Osteocyte (in vitro differentiated cells): ENCODE measurements around the gene C1orf87. TPM values are rescaled to one million over a fixed set of nuclear protein-coding genes. Genes with fewer than 3 reads are reported as not detected.

Experiments
- DNase-seq: peaks from one replicate; pipeline ENCODE4 v3.0.0; 2021; ENCODE audit warnings: mixed read lengths; ENCODE audit not compliant: unreplicated experiment; ENCODE audit errors: extremely low spot score
- H3K27ac Mint-ChIP-seq: one replicate; pipeline ENCODE4 v1.8.0; 2021; ENCODE audit warnings: mild to moderate bottlenecking, mixed read lengths; ENCODE audit not compliant: unreplicated experiment
- H3K27me3 Mint-ChIP-seq: one replicate; pipeline ENCODE4 v1.8.0; 2021; ENCODE audit warnings: mixed read lengths; ENCODE audit not compliant: unreplicated experiment
- H3K36me3 Mint-ChIP-seq: one replicate; pipeline ENCODE4 v1.8.0; 2021; ENCODE audit warnings: mixed read lengths; ENCODE audit not compliant: unreplicated experiment
- H3K4me1 Mint-ChIP-seq: one replicate; pipeline ENCODE4 v1.8.0; 2021; ENCODE audit warnings: mixed read lengths; ENCODE audit not compliant: unreplicated experiment
- H3K4me3 Mint-ChIP-seq: one replicate; pipeline ENCODE4 v1.8.0; 2021; ENCODE audit warnings: mild to moderate bottlenecking, moderate library complexity, mixed read lengths; ENCODE audit not compliant: unreplicated experiment
- H3K9me3 Mint-ChIP-seq: one replicate; pipeline ENCODE4 v1.8.0; 2021; ENCODE audit warnings: mixed read lengths; ENCODE audit not compliant: unreplicated experiment
- CTCF ChIP-seq: fragments of 200-600 bp; sonication (generic); IDR thresholded peaks from 2 replicates; pipeline ENCODE4 v1.5.0; 2021; ENCODE audit warnings: antibody characterized with exemption, mild to moderate bottlenecking, moderate library complexity
- total RNA-seq: library from RNA; stranded (reverse); gene quantifications from 2 replicates; pipeline ENCODE4 v1.2.1, GENCODE V29; 2021

The C1orf87 gene
- total RNA-seq, 1 donor from 2014 or later, result 0.94 TPM

DNA sequence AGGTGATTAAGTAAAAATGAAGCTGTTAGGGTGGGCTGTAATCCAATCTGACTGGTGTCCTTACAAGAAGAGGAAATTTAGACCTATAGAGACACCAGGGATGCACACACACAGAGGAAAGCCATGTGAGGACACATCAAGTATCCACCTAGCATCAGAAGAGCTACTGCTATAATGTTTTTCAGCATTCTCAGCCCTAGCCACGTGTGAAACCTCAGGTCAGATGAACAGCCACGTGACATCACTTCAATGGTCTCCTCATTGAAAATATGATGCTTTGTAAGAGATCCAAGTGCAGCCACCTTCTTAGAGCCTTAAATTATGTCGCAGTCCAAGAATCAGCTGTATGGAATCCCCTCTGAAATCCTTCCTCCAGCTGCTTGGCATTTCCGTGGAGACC, 65.1 kb downstream of the C1orf87 start:
- peaks cover 8% of the 10 kb centered on the region for H3K4me1 Mint-ChIP-seq

DNA sequence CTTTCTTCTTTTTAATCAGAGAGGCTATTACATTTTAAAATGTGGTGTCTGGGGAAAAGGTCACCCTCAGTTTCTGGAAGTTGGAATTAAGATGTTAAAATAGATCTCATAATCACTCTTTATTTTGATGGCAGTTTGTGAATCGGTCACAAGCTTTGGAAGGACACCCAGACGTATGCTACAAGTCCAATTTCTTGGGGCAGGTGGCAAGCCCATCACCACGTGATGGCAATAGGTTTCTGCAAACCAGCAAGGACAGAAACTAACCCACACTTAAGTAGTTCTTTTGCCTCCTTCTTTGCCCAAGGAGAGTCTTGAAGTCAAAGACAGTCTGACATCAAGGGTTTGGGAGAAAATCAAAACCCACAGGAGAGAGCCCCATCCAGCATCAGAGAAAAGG, 72.9 kb downstream of the C1orf87 start:
- H3K4me3 Mint-ChIP-seq, result no peak overlapping the region
- peaks cover 3% of the 10 kb centered on the region for H3K36me3 Mint-ChIP-seq
- H3K27ac Mint-ChIP-seq, result peak overlapping the region; percentile 97
- H3K9me3 Mint-ChIP-seq, result no peaks in the 10 kb centered on the region
- DNase-seq, result no peak
- peaks cover 53% of the 10 kb centered on the region for H3K4me1 Mint-ChIP-seq
- no peaks in the 10 kb centered on the region for H3K27me3 Mint-ChIP-seq
- TF ChIP-seq CTCF, result no peak

More for the DNA sequence above, 65.1 kb downstream of the C1orf87 start:
- Mint-ChIP-seq H3K9me3 (peaks cover 5% of the 10 kb centered on the region), H3K27ac (no peak overlapping the region), H3K36me3 (peaks cover 7% of the 10 kb centered on the region), H3K27me3 (no peaks in the 10 kb centered on the region), H3K4me3 (no peak overlapping the region)
- no peak for DNase-seq
- no peak for TF ChIP-seq CTCF

DNA sequence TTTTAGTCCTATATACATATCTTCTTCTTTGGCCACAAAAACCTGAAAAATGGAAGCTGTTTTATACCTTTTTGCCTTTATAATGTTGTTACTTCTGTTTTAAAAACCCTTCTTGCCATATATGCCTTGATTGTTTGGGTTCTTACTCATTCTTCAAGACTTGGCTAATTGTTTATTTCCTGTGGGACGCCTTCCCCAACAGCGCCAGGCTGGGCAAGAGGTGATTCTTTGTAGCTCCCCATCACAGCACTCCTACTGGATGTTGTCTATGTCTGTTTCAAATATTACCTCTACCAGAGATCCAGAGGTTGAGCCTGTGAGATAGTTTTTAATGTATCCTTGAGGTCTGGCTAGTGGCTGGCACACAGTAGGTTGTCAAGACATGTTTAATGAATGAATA, 73.8 kb downstream of the C1orf87 start:
- H3K9me3 Mint-ChIP-seq, result no peaks in the 10 kb centered on the region
- H3K27ac Mint-ChIP-seq, result peak overlapping the region; percentile 97
- H3K4me1 Mint-ChIP-seq, result peaks cover 62% of the 10 kb centered on the region
- no peak for DNase-seq
- no peaks in the 10 kb centered on the region for H3K36me3 Mint-ChIP-seq
- TF ChIP-seq CTCF, result peak; percentile 11
- H3K4me3 Mint-ChIP-seq, result no peak overlapping the region
- no peaks in the 10 kb centered on the region for H3K27me3 Mint-ChIP-seq

GRCh38 chr1:59999006-59999405, 74.6 kb downstream of the C1orf87 start:
- no peaks in the 10 kb centered on the region for H3K9me3 Mint-ChIP-seq
- DNase-seq, result no peak
- H3K4me3 Mint-ChIP-seq, result no peak overlapping the region
- peak overlapping the region; percentile 97 for H3K27ac Mint-ChIP-seq
- H3K27me3 Mint-ChIP-seq, result no peaks in the 10 kb centered on the region
- no peak for TF ChIP-seq CTCF
- H3K4me1 Mint-ChIP-seq, result peaks cover 67% of the 10 kb centered on the region
- H3K36me3 Mint-ChIP-seq, result no peaks in the 10 kb centered on the region

- Mint-ChIP-seq H3K27me3 (no peaks in the 10 kb centered on the region), H3K36me3 (no peaks in the 10 kb centered on the region), H3K27ac (peak overlapping the region; percentile 97), H3K4me3 (no peak overlapping the region), H3K4me1 (peaks cover 73% of the 10 kb centered on the region), H3K9me3 (no peaks in the 10 kb centered on the region)
- no peak for TF ChIP-seq CTCF
- no peak for DNase-seq
Observed at GRCh38 chr1:59997479-59998115, 76.0 kb downstream of the C1orf87 start.
